Motor neuron (in vitro differentiated cells): ENCODE measurements around the gene ARCN1. TPM values are rescaled to one million over a fixed set of nuclear protein-coding genes. Genes with fewer than 3 reads are reported as not detected.

Experiments
- ATAC-seq, 8 experiments: fragments of 200-7000 bp; cut with Tn5 transposase; replicated peaks in 6 of 8; 2 replicates each; pipeline ENCODE4 v1.8.0; 2021; ENCODE audit warnings: mild to moderate bottlenecking in 8 of 8, moderate library complexity in 8 of 8
- H3K27ac ChIP-seq, 2 donors: fragments of 250-450 bp; sonication (Bioruptor Pico); 2 replicates each; pipeline ENCODE4 v1.9.0; 2021; ENCODE audit warnings: antibody characterized with exemption in 2 of 2, mild to moderate bottlenecking in 2 of 2, moderate library complexity in 1 of 2
- H3K4me1 ChIP-seq, 2 donors: fragments of 250-450 bp; sonication (Bioruptor Pico); replicated peaks in 1 of 2; 2 replicates each; pipeline ENCODE4 v1.6.1; 2021; ENCODE audit warnings: antibody characterized with exemption in 2 of 2, mild to moderate bottlenecking in 2 of 2, moderate library complexity in 1 of 2
- H3K4me3 ChIP-seq, 5 donors: fragments of 250-450 bp; sonication (Bioruptor Pico); 2 replicates each; pipeline ENCODE4 v1.9.0; 2021; ENCODE audit warnings: antibody characterized with exemption in 5 of 5, mild to moderate bottlenecking in 5 of 5, moderate library complexity in 4 of 5
- WGBS, 10 experiments: fragments of 450-650 bp; shearing (Covaris generic); methylation state at CpG; one replicate each; pipeline ENCODE4 v1.0.0; 2022; 5-methylcytosine and 5-hydroxymethylcytosine counted together
- in situ Hi-C, 9 experiments: fragments of 400-800 bp; cut with MboI; loops; one replicate each; pipeline ENCODE4 v1.15.0; 2021; ENCODE audit warnings: low sequenced_read_pairs in 9 of 9, low pct_unique_long_range_greater_than_20kb in 2 of 9; ENCODE audit not compliant: unreplicated experiment in 9 of 9
- total RNA-seq, 8 experiments: library from RNA; unstranded; fragments of 300-600 nt; gene quantifications; 2 replicates each; pipeline versions ENCODE4 v1.2.3 to v1.2.4, GENCODE V29; 2022

ARCN1 gene
- total RNA-seq, 8 experiments from 2014 or later, result 87.9 to 155 (median 122) TPM

DNA sequence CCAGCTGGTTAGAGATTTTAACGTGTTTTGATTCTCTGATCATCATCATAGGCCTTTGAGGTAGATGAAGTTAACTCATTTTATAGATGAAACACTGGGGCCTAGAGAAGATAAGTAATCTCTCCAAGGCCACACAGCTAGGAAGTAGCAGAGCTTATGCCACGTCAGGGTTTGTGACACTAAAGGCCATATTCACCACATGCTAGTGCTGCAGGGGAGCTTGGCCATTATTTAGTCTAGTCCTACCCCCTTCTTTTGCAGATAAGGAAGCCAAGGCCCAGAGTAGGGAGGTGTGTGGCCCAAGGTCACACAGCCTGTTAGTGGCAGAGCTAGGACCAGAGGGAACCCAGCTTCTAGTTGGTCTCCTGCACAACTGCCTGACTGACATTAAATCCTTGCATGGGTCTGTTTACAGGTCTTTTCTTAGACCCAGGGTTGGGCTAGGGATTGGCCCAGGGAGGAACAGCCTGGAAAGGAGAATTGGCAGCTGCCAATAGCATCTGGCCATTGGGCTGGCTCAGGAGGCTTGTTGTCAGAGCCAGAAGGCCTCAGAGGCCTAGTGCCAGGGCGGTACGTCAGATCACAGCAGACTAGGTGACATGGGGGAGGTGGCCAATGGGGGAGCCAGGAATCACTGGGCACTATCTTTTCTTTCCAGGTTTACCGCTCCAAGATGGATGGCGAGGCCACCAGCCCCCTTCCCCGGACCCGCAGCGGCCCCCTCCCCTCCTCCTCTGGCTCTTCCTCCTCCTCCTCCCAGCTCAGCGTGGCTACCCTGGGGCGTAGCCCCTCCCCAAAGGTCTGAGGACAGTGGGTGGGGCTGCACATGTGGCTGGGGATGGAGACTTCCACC, 71.2 kb downstream of the ARCN1 start:
- Histone ChIP-seq H3K4me3 (no peak overlapping the region), H3K4me1 (no peaks in the 10 kb centered on the region), H3K27ac (no peak overlapping the region)
- peak in 1 of 8 experiments; percentile 5 for ATAC-seq
- in situ Hi-C loops, result no loop called here
- WGBS, 10 experiments, result 0 to 82% (median 71%) methylated on average over 1 to 2 of the region's 11 CpGs; no CpG with 5 or more reads in 6 of the 10 experiments

DNA sequence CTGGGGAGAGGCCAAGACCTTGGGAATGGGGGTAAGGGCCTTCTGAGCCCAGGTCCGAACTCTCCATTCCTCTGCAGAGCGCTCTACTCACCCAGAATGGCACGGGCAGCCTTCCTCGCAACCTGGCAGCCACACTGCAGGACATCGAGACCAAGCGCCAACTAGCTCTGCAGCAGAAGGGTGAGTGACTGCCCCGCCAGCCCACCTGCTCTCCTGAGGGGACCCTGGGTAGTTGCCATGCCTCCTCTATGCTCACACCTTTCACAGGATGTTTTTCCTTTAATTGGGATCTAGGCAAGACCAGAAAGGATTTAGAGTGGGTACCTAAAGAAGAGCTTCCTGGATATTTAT, 71.8 kb downstream of the ARCN1 start:
- Histone ChIP-seq H3K27ac (no peak overlapping the region), H3K4me1 (no peaks in the 10 kb centered on the region), H3K4me3 (no peak overlapping the region)
- no peak for ATAC-seq
- in situ Hi-C loops, result no loop called here
- 85 to 100% methylated on average over 4 of the region's 7 CpGs; no CpG with 5 or more reads in 8 of the 10 experiments for WGBS, 10 experiments

DNA sequence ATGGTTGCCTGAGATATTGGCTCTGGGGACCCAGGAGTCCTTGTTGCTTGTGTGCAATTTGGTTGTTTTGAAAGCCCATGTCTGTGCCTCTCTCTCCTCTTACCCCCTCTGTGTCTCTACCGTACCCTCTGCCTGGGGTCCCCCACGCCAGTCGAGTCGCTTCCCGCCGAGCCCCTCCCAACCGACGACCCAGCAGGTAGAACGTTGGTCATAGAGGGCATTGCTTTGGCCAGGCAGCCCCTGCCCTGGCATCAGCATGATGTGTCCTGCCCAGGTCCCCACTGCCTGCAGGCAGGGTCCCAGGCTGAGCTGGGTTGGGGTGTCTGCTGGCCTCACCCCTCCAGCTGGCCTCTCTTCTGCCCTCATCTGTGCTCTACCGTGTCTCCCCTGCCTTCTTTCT, 72.3 kb downstream of the ARCN1 start:
- in situ Hi-C loops, result no loop called here
- H3K4me1 ChIP-seq, result no peaks in the 10 kb centered on the region
- no peak overlapping the region for H3K27ac ChIP-seq
- H3K4me3 ChIP-seq, result no peak overlapping the region
- 80% methylated on average over 1 of the region's 10 CpGs; no CpG with 5 or more reads in 9 of the 10 experiments for WGBS, 10 experiments
- no peak for ATAC-seq

DNA sequence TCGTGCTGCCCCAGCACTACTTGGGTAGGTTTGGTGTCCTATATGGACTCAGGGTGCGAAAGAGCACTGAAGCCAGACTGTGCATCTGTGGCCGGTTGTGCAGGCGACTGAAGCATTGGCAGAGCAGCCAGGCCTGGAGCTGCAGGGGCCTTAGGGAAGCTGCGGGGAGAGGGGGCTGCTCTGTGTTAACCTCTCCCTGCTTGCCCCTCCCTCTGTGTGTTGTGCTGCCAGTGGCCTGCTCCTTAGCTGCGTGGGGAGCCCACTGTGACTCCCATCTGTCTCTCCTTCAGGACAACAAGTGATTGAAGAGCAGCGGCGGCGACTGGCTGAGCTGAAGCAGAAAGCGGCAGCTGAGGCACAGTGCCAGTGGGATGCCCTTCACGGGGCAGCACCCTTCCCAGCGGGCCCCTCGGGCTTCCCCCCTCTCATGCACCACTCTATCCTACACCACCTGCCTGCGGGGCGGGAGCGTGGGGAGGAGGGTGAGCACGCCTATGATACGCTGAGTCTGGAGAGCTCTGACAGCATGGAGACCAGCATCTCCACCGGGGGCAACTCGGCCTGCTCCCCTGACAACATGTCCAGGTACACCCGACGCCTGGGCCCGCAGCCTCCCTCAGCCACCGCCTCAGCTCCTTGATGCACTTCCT, 73.0 kb downstream of the ARCN1 start:
- Histone ChIP-seq H3K4me1 (no peaks in the 10 kb centered on the region), H3K4me3 (no peak overlapping the region), H3K27ac (no peak overlapping the region)
- ATAC-seq, result no peak
- 80 to 100% (median 94%) methylated on average over 1 to 11 of the region's 24 CpGs; no CpG with 5 or more reads in 4 of the 10 experiments for WGBS, 10 experiments
- in situ Hi-C loops, result no loop called here

DNA sequence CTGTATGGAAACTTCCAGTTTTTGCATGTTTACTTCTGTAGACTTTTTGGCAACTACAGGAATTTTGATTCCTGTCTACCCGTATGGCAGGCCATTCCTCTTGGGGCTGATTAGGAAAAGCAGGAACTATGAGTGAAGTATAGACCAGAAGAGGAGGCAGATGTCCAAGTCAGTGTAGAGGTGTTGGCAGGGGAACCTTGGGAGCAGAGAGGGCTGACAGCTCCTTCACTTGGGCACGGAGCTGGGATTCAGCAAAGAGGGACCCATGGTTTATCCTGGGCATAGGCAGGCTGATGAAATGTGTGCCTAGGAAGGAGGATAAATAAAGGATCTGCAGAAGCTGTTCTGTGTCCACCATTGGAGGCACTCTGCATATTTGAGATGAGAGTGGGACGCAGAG, 74.2 kb downstream of the ARCN1 start:
- 80 to 100% (median 89%) methylated on average over 1 to 3 of the region's 3 CpGs; no CpG with 5 or more reads in 3 of the 10 experiments for WGBS, 10 experiments
- H3K4me1 ChIP-seq, result no peaks in the 10 kb centered on the region
- H3K4me3 ChIP-seq, result no peak overlapping the region
- H3K27ac ChIP-seq, result no peak overlapping the region
- in situ Hi-C loops, result no loop called here
- no peak for ATAC-seq

DNA sequence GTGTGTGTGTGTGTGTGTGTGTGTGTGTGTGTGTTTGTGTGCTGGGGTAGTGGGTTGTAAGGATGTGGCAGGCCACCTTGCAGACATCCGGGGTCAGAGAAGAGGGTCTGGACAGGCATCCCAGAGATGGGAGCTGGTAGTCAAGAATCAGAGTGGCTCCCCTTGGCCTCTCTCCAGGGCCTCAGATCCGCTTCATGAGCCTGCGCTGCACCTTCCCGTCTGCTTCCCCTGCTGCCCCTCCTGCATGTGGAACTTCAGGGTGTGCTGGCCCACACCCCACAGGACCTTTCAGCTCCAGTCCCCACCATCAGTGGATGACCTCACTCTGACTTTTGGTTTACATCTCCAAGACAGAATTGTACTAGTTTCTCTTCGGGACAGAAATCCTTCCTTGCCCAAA, 76.1 kb downstream of the ARCN1 start:
- Histone ChIP-seq H3K4me1 (no peaks in the 10 kb centered on the region), H3K4me3 (no peak overlapping the region), H3K27ac (no peak overlapping the region)
- no peak for ATAC-seq
- in situ Hi-C loops, result no loop called here
- WGBS, 10 experiments, result 0 to 100% (median 80%) methylated on average over 1 to 4 of the region's 5 CpGs; no CpG with 5 or more reads in 3 of the 10 experiments

DNA sequence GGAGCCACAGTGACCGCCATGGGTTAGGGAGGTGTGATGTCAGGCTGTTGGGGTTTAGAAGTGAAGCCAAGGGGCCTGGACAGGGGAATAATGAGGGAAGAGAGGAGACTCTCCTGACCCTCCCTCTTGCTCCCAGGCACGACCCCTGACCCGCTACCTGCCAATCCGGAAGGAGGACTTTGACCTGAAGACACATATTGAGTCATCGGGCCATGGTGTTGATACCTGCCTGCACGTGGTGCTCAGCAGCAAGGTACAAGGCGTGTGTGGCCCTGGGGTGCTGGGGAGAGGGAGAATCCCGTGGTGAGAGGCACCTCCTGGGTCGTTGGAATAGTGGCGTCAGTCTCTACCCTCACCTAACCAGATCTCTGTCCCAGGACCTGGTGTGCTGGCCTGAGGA, 77.7 kb downstream of the ARCN1 start:
- ATAC-seq, result no peak
- no peaks in the 10 kb centered on the region for H3K4me1 ChIP-seq
- WGBS, 10 experiments, result 83 to 100% (median 98%) methylated on average over 1 to 7 of the region's 10 CpGs; no CpG with 5 or more reads in 6 of the 10 experiments
- in situ Hi-C loops, result no loop called here
- no peak overlapping the region for H3K4me3 ChIP-seq
- H3K27ac ChIP-seq, result no peak overlapping the region

DNA sequence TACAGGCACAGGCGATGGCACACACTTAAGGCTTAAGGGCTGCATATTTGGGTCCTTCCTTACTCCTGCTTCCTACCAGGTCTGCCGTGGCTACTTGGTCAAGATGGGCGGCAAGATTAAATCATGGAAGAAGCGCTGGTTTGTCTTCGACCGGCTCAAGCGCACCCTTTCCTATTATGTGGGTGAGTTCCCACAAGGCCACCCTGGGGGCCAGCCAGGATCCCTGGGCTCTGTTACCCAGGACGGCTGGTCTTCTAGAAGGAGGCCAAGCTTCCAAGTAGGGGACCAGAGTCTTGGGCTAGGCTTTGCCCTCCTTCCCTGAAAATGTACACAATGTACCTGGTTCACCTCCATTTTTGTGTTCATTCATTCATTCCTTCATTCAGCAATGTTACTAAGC, 78.2 kb downstream of the ARCN1 start:
- WGBS, 10 experiments, result 92 to 100% (median 100%) methylated on average over 1 to 5 of the region's 8 CpGs; no CpG with 5 or more reads in 6 of the 10 experiments
- in situ Hi-C loops, result no loop called here
- ATAC-seq, result no peak
- H3K4me1 ChIP-seq, result no peaks in the 10 kb centered on the region
- H3K27ac ChIP-seq, result no peak overlapping the region
- H3K4me3 ChIP-seq, result no peak overlapping the region

DNA sequence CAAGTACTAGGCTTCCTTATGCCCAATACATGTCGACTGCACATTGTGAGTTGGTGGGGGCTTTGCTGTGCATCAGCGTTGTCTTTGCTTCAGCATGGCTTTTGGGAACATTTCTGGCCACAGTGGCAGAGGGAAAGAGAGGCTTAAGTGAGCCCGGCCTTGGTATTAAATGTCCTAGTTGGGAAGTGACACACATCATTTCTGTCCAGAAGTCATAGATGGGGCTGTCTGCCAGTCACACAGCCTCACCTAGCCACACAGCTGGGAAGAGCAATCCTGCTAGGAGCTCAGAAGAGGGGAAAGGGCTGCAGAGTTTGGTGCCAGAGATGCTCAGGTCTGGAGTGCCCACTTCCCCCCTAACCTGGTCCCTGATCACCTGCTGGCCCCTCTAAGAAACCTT, 79.6 kb downstream of the ARCN1 start:
- 89 to 100% (median 100%) methylated on average over 1 to 3 of the region's 3 CpGs; no CpG with 5 or more reads in 6 of the 10 experiments for WGBS, 10 experiments
- in situ Hi-C loops, result no loop called here
- ATAC-seq, result no peak
- Histone ChIP-seq H3K27ac (no peak overlapping the region), H3K4me3 (no peak overlapping the region), H3K4me1 (peaks cover 10 to 13% of the 10 kb centered on the region in 2 donors)

Other genes with a start within 250 kb of the ARCN1 start
- gene CD3D, start 229.7 kb upstream of the ARCN1 start, total RNA-seq, result not detected
- under 1 TPM in 3 of 8 experiments, not detected in 5; 0.24 to 0.71 (median 0.52) TPM for gene CD3G, start 228.1 kb upstream of the ARCN1 start, total RNA-seq
- gene UBE4A, start 212.8 kb upstream of the ARCN1 start, total RNA-seq, result 10 to 100 TPM; 25.3 to 57.3 (median 39.1) TPM
- gene ATP5MG, start 170.8 kb upstream of the ARCN1 start, total RNA-seq, result 100 to 1,000 TPM; 145 to 207 (median 182) TPM
- 10 to 100 TPM; 23.2 to 70.5 (median 47.6) TPM for gene KMT2A, start 135.9 kb upstream of the ARCN1 start, total RNA-seq
- 1 to 10 TPM in 2 of 8 experiments, under 1 TPM in 3, not detected in 3; 0.38 to 1.3 (median 0.60) TPM for gene TTC36, start 44.9 kb upstream of the ARCN1 start, total RNA-seq
- 10 to 100 TPM in 7 of 8 experiments, 1 to 10 TPM in 1; 2.4 to 33.7 (median 24.0) TPM for gene TMEM25, start 41.2 kb upstream of the ARCN1 start, total RNA-seq
- 10 to 100 TPM; 20.0 to 60.2 (median 24.1) TPM for gene IFT46, start 6.5 kb upstream of the ARCN1 start, total RNA-seq
- 10 to 100 TPM; 37.5 to 96.4 (median 49.1) TPM for gene PHLDB1, start 35.2 kb downstream of the ARCN1 start, total RNA-seq
- gene TREH, start 107.2 kb downstream of the ARCN1 start, total RNA-seq, result 1 to 10 TPM in 1 of 8 experiments, under 1 TPM in 7; 0.31 to 2.4 (median 0.44) TPM
- 100 to 1,000 TPM in 7 of 8 experiments, 10 to 100 TPM in 1; 82.6 to 169 (median 135) TPM for gene DDX6, start 218.8 kb downstream of the ARCN1 start, total RNA-seq